Measurements from ENCODE around the gene NAV1.

Gene NAV1

GRCh38 chr1:201497935-201498509 lies 40.9 kb upstream of the NAV1 start:
- H3K27ac ChIP-seq (ENCODE audit: low read depth, low read length), result no peak overlapping the region
- no peak for TF ChIP-seq EZH2phosphoT487 (IDR thresholded peaks at IDR 0.05; ENCODE audit: borderline replicate concordance, low read length)
- TF ChIP-seq, protein P1, sequence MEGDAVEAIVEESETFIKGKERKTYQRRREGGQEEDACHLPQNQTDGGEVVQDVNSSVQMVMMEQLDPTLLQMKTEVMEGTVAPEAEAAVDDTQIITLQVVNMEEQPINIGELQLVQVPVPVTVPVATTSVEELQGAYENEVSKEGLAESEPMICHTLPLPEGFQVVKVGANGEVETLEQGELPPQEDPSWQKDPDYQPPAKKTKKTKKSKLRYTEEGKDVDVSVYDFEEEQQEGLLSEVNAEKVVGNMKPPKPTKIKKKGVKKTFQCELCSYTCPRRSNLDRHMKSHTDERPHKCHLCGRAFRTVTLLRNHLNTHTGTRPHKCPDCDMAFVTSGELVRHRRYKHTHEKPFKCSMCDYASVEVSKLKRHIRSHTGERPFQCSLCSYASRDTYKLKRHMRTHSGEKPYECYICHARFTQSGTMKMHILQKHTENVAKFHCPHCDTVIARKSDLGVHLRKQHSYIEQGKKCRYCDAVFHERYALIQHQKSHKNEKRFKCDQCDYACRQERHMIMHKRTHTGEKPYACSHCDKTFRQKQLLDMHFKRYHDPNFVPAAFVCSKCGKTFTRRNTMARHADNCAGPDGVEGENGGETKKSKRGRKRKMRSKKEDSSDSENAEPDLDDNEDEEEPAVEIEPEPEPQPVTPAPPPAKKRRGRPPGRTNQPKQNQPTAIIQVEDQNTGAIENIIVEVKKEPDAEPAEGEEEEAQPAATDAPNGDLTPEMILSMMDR (IDR thresholded peaks at IDR 0.05; ENCODE audit: low read depth, low read length, poor library complexity, severe bottlenecking), result no peak
- no peaks in the 10 kb centered on the region for H3K27me3 ChIP-seq (ENCODE audit: control insufficient read depth, low read length)
- no peaks in the 10 kb centered on the region for H4K20me1 ChIP-seq (ENCODE audit: control insufficient read depth, insufficient read depth, low read depth, low read length)
- no peaks in the 10 kb centered on the region for H3K9me3 ChIP-seq (ENCODE audit: control insufficient read depth, insufficient read depth, low read length)
- peaks cover 9% of the 10 kb centered on the region for H3K79me2 ChIP-seq (ENCODE audit: control insufficient read depth, low read length)
- no peak overlapping the region for H3K4me2 ChIP-seq (ENCODE audit: low read length)
- peaks cover 5% of the 10 kb centered on the region for H3K4me1 ChIP-seq (ENCODE audit: control insufficient read depth, low read length)
- no peak overlapping the region for H3K4me3 ChIP-seq (ENCODE audit: low read length)
- no peaks in the 10 kb centered on the region for H3F3A ChIP-seq (ENCODE audit: control insufficient read depth, insufficient read depth)
- no peaks in the 10 kb centered on the region for H3K9me2 ChIP-seq (replicated peaks; ENCODE audit: control insufficient read depth, low read length)
- H3K36me3 ChIP-seq (ENCODE audit: control insufficient read depth, low read length), result peaks cover 18% of the 10 kb centered on the region; the same call in 1 of the 2 replicates

DNA sequence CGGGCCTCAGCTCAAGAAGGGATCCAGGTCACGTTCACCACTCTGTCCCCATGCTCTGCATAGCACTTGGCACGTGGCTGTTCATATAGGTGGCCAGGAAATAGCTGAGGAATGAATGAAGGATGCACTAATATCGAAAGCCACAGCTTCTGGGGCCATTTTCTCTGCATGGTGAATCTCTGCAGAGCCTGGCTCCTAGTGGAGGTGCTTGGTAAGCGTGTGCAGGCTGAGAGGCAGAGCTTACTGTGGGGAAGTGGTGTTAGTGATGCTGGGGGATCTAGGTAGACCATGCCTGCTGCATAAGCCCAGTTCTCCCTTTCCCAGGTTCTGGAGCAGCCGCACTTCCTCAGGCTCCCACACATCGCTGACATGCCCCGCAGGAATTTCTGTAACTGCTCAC lies 40.3 kb upstream of the NAV1 start:
- Histone ChIP-seq H3K4me1 (ENCODE audit: control insufficient read depth, low read length) (peaks cover 11% of the 10 kb centered on the region), H3F3A (ENCODE audit: control insufficient read depth, insufficient read depth) (no peaks in the 10 kb centered on the region), H4K20me1 (ENCODE audit: control insufficient read depth, insufficient read depth, low read depth, low read length) (no peaks in the 10 kb centered on the region), H3K79me2 (ENCODE audit: control insufficient read depth, low read length) (peaks cover 13% of the 10 kb centered on the region), H3K27ac (ENCODE audit: low read depth, low read length) (no peak overlapping the region), H3K27me3 (ENCODE audit: control insufficient read depth, low read length) (no peaks in the 10 kb centered on the region), H3K9me3 (ENCODE audit: control insufficient read depth, insufficient read depth, low read length) (no peaks in the 10 kb centered on the region), H3K4me3 (ENCODE audit: low read length) (no peak overlapping the region), H3K4me2 (ENCODE audit: low read length) (no peak overlapping the region), H3K9me2 (replicated peaks; ENCODE audit: control insufficient read depth, low read length) (no peaks in the 10 kb centered on the region), H3K36me3 (ENCODE audit: control insufficient read depth, low read length) (peaks cover 17% of the 10 kb centered on the region; the same call in 1 of the 2 replicates)
- TF ChIP-seq, protein P1 (IDR thresholded peaks at IDR 0.05; ENCODE audit: low read depth, low read length, poor library complexity, severe bottlenecking), result no peak
- no peak for TF ChIP-seq EZH2phosphoT487 (IDR thresholded peaks at IDR 0.05; ENCODE audit: borderline replicate concordance, low read length)

GRCh38 chr1:201499191-201499590 lies 39.7 kb upstream of the NAV1 start:
- Histone ChIP-seq H3K79me2 (ENCODE audit: control insufficient read depth, low read length) (peaks cover 18% of the 10 kb centered on the region), H3K27ac (ENCODE audit: low read depth, low read length) (no peak overlapping the region), H3K4me3 (ENCODE audit: low read length) (no peak overlapping the region), H3F3A (ENCODE audit: control insufficient read depth, insufficient read depth) (no peaks in the 10 kb centered on the region), H3K9me2 (replicated peaks; ENCODE audit: control insufficient read depth, low read length) (no peaks in the 10 kb centered on the region), H3K9me3 (ENCODE audit: control insufficient read depth, insufficient read depth, low read length) (no peaks in the 10 kb centered on the region), H3K4me1 (ENCODE audit: control insufficient read depth, low read length) (peaks cover 13% of the 10 kb centered on the region), H3K27me3 (ENCODE audit: control insufficient read depth, low read length) (no peaks in the 10 kb centered on the region), H3K36me3 (ENCODE audit: control insufficient read depth, low read length) (peaks cover 14% of the 10 kb centered on the region; the same call in 1 of the 2 replicates), H3K4me2 (ENCODE audit: low read length) (no peak overlapping the region), H4K20me1 (ENCODE audit: control insufficient read depth, insufficient read depth, low read depth, low read length) (0 out of 2 replicates have a peak, but pooled peaks cover 2% of the 10 kb centered on the region)
- TF ChIP-seq EZH2phosphoT487 (IDR thresholded peaks at IDR 0.05; ENCODE audit: borderline replicate concordance, low read length), result no peak
- TF ChIP-seq, protein P1 (IDR thresholded peaks at IDR 0.05; ENCODE audit: low read depth, low read length, poor library complexity, severe bottlenecking), result no peak
